Upper lobe of right lung (tissue), 1 donor: ENCODE data around the gene CEP131. TPM values are rescaled to one million over a fixed set of nuclear protein-coding genes. Genes with fewer than 3 reads are reported as not detected.

Experiments used
- ATAC-seq: fragments of 200-7000 bp; cut with Tn5 transposase; one replicate; pipeline ENCODE4 v1.9.1; 2020; ENCODE audit warnings: mild to moderate bottlenecking, moderate library complexity
- DNase-seq: peaks from one replicate; pipeline ENCODE4 v3.0.0-alpha.2; 2020
- H3K27ac ChIP-seq: fragments of 200-600 bp; one replicate; pipeline ENCODE4 v1.8.0; 2022
- H3K27me3 ChIP-seq: fragments of 200-600 bp; one replicate; pipeline ENCODE4 v1.8.0; 2022; ENCODE audit warnings: mild to moderate bottlenecking
- H3K36me3 ChIP-seq: fragments of 200-600 bp; one replicate; pipeline ENCODE4 v1.8.0; 2022
- H3K4me1 ChIP-seq: fragments of 200-600 bp; one replicate; pipeline ENCODE4 v1.8.0; 2022
- H3K4me3 ChIP-seq: fragments of 200-600 bp; one replicate; pipeline ENCODE4 v1.8.0; 2022; ENCODE audit warnings: mild to moderate bottlenecking
- H3K9me3 ChIP-seq: fragments of 200-600 bp; one replicate; pipeline ENCODE4 v1.8.0; 2022
- intact Hi-C: fragments of 100-400 bp; cut with DNase I; formaldehyde crosslinking; loops from one replicate; pipeline ENCODE4 v1.11.0; 2022
- total RNA-seq: library from RNA; stranded (reverse); fragmentation: NEBNext Ultra II Directional; extraction: Animal tissue kit (Norgen Biotek cat#: 25700); gene quantifications from one replicate; pipeline ENCODE4 v1.2.1, GENCODE V29; 2021
- TF ChIP-seq, protein P1 (sequence below): fragments of 200-600 bp; IDR thresholded peaks from one replicate; pipeline ENCODE4 v1.8.0; 2022; ENCODE audit warnings: antibody characterized with exemption
- donor health status: DM: no; HTN: yes; CAD: no; lungs with severe emphysema.

Gene CEP131
- total RNA-seq, 1 donor from 2014 or later, result 7.5 TPM

DNA sequence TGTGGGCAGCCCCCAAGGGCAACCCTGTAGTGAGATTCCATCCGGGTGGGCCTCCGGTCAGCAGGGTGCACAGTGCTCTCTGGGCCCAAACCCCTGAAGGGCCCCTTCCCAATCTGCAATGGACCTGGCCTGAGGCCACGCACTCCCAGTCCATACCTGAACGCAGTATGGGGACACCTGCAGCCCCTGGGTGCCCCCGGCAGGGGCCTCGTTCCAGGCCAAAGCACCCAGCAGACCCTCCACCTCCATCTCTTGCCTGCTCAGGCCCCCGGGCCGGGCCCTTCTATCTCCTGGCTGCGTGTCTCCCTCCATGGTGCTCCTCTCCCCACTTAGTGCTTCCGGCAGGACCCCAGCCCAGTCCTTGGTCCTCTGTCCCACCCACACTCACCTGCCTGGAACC, 39.4 kb downstream of the CEP131 start:
- H3K36me3 ChIP-seq, result no peaks in the 10 kb centered on the region
- H3K27me3 ChIP-seq, result peaks cover 4% of the 10 kb centered on the region
- no peak for ATAC-seq
- no peak overlapping the region for H3K27ac ChIP-seq
- DNase-seq, result no peak
- intact Hi-C loops, result no loop called here
- no peaks in the 10 kb centered on the region for H3K9me3 ChIP-seq
- no peak overlapping the region for H3K4me3 ChIP-seq
- H3K4me1 ChIP-seq, result no peaks in the 10 kb centered on the region
- TF ChIP-seq, protein P1, sequence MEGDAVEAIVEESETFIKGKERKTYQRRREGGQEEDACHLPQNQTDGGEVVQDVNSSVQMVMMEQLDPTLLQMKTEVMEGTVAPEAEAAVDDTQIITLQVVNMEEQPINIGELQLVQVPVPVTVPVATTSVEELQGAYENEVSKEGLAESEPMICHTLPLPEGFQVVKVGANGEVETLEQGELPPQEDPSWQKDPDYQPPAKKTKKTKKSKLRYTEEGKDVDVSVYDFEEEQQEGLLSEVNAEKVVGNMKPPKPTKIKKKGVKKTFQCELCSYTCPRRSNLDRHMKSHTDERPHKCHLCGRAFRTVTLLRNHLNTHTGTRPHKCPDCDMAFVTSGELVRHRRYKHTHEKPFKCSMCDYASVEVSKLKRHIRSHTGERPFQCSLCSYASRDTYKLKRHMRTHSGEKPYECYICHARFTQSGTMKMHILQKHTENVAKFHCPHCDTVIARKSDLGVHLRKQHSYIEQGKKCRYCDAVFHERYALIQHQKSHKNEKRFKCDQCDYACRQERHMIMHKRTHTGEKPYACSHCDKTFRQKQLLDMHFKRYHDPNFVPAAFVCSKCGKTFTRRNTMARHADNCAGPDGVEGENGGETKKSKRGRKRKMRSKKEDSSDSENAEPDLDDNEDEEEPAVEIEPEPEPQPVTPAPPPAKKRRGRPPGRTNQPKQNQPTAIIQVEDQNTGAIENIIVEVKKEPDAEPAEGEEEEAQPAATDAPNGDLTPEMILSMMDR, result no peak

DNA sequence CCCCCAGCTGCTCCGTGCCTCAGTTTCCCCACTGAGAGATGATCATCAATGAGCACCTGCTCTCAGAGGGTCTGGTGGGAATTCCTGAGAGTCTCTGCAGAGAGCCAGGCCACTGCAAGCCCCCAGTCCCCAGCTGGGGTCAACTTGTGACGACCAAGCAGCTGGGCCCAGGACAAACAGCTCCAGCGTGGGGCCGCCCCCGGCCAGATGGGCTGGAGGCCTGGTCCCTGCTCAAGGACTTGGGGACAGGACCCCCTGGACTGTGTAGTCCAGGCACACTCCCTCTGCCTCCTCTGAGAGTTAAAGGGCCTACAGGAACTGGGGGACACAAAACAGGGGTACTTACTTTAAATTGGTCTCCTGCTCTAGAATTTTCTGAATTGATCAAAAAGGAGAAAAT, 40.2 kb downstream of the CEP131 start:
- Histone ChIP-seq H3K36me3 (no peaks in the 10 kb centered on the region), H3K9me3 (no peaks in the 10 kb centered on the region), H3K27me3 (peaks cover 4% of the 10 kb centered on the region), H3K4me3 (no peak overlapping the region), H3K4me1 (no peaks in the 10 kb centered on the region), H3K27ac (no peak overlapping the region)
- DNase-seq (no peak), ATAC-seq (no peak)
- intact Hi-C loops, result no loop called here
- TF ChIP-seq, protein P1, result no peak

DNA sequence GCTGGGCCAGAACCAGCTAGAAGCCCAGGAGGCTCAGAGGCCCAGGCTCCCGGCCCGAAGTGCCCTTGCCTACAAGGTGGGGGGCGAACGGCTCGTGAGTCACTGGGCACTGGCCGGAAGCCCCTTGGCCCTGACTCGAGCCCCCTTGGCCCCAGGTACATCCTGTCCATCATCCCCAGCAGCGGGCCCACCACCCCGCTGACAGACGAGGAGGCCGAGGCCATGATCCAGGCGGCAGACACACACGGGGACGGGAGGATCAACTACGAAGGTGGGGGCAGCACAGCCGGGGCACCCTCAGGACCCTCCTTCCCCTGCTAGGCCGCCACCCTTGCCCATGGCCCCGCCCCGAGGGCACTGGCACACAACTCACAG, 41.0 kb downstream of the CEP131 start:
- Histone ChIP-seq H3K36me3 (no peaks in the 10 kb centered on the region), H3K27ac (no peak overlapping the region), H3K27me3 (peaks cover 4% of the 10 kb centered on the region), H3K4me1 (no peaks in the 10 kb centered on the region), H3K9me3 (no peaks in the 10 kb centered on the region), H3K4me3 (no peak overlapping the region)
- intact Hi-C loops, result no loop called here
- TF ChIP-seq, protein P1, result no peak
- no peak for ATAC-seq
- no peak for DNase-seq

DNA sequence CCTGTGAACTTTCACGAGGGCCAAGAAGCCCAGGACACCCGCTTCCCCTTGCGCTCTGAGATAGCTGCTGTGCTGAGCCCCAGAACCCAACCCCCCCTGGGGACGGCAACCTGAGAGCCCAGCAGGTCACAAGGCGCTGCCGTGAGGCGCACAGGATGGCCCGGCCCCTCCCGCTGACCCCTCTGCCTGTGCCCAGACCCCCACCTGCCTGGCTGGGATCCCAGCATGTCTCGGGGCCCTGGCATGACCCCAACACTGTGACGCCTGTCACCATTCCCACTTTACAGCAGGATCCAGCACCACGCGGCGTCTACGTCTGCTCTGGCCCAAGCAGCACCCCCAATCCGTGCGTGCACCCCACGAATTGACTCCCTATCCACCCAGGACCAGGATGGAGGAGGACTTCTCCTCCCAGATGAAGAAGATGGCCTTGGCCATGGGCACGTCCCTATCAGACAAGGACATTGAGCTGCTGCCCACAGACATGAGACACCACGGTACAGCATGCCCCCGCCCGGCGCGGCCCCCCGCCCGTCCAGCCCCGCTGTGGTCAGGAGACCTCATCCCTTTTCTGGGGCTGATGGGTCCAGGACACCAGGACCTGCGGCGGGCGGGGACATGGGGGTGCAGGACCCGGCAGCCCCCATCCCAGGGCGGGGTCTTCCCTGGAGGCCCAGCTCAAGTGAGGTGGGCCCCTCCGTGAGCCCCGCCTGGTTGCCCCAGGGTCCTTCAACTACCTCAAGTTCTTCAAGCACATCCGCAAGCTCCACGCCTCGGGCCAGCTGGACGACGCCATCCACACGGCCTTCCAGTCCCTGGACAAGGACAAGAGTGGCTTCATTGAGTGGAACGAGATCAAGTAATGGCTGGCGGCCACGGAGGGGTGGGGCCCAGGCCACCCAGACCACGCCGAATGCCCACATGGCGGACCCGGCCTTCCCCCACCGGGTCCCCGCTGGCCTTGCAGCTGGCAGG, 41.6 kb downstream of the CEP131 start:
- intact Hi-C loops, result no loop called here
- H3K9me3 ChIP-seq, result no peaks in the 10 kb centered on the region
- H3K27me3 ChIP-seq, result peaks cover 4% of the 10 kb centered on the region
- ATAC-seq, result no peak
- H3K27ac ChIP-seq, result no peak overlapping the region
- H3K36me3 ChIP-seq, result no peaks in the 10 kb centered on the region
- no peak overlapping the region for H3K4me3 ChIP-seq
- TF ChIP-seq, protein P1, result no peak
- DNase-seq, result no peak
- H3K4me1 ChIP-seq, result no peaks in the 10 kb centered on the region

DNA sequence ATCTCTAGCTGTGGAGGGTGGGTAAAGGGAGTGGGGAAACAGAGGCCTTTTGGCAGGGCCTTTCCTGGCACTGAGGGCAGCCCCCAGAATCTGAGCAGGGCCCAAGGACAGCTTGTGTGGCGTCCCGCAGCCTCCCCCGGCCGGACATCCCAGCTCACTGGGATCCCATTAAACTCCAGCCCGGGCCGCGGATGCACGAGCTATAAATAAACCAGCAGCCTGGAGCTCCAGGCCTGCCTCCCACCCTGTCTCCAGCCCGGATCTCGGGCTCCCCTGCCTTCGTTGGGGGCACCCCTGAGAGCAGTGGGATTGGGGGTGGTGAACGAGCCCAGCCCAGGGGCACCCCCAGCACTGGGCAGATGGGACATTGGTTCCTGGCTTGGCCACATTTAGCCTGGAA, 42.9 kb downstream of the CEP131 start:
- TF ChIP-seq, protein P1, result no peak
- Histone ChIP-seq H3K27ac (no peak overlapping the region), H3K27me3 (peaks cover 4% of the 10 kb centered on the region), H3K36me3 (no peaks in the 10 kb centered on the region), H3K4me3 (no peak overlapping the region), H3K9me3 (no peaks in the 10 kb centered on the region), H3K4me1 (no peaks in the 10 kb centered on the region)
- DNase-seq (no peak), ATAC-seq (no peak)
- intact Hi-C loops, result no loop called here
